Activated naive CD8-positive, alpha-beta T cell treated with anti-CD3 and anti-CD28 coated beads, Interleukin-2, amount 50 U/mL, for 24 hours (primary cell): Measurements from ENCODE around the gene SPEG.

Experiments used
- ATAC-seq: fragments of 150-1000 bp; cut with Tn5 transposase; one replicate; pipeline ENCODE4 v1.10.0; 2021
- DNase-seq: peaks from one replicate; pipeline ENCODE4 v3.0.0; 2021
- H3K27ac Mint-ChIP-seq: one replicate; pipeline ENCODE4 v1.8.0; 2021; ENCODE audit warnings: mild to moderate bottlenecking, mixed read lengths
- H3K27me3 Mint-ChIP-seq: one replicate; pipeline ENCODE4 v1.8.0; 2021; ENCODE audit warnings: mixed read lengths
- H3K36me3 Mint-ChIP-seq: one replicate; pipeline ENCODE4 v1.8.0; 2021; ENCODE audit warnings: low read depth, mixed read lengths
- H3K4me1 Mint-ChIP-seq: one replicate; pipeline ENCODE4 v1.8.0; 2021; ENCODE audit warnings: mixed read lengths
- H3K4me3 Mint-ChIP-seq: one replicate; pipeline ENCODE4 v1.8.0; 2021; ENCODE audit warnings: mild to moderate bottlenecking, moderate library complexity, mixed read lengths
- H3K9me3 Mint-ChIP-seq: one replicate; pipeline ENCODE4 v1.8.0; 2021; ENCODE audit warnings: mixed read lengths

SPEG gene

GRCh38 chr2:219449609-219450008 lies 15.0 kb downstream of the SPEG start:
- H3K27me3 Mint-ChIP-seq, result peaks cover 15% of the 10 kb centered on the region
- H3K36me3 Mint-ChIP-seq, result no peaks in the 10 kb centered on the region
- H3K4me1 Mint-ChIP-seq, result peaks cover 5% of the 10 kb centered on the region
- DNase-seq (no peak), ATAC-seq (no peak)
- H3K27ac Mint-ChIP-seq, result no peak overlapping the region
- H3K9me3 Mint-ChIP-seq, result no peaks in the 10 kb centered on the region
- no peak overlapping the region for H3K4me3 Mint-ChIP-seq

GRCh38 chr2:219451661-219452360 lies 17.2 kb downstream of the SPEG start:
- ATAC-seq (no peak), DNase-seq (no peak)
- no peaks in the 10 kb centered on the region for H3K9me3 Mint-ChIP-seq
- H3K4me1 Mint-ChIP-seq, result peaks cover 5% of the 10 kb centered on the region
- H3K36me3 Mint-ChIP-seq, result no peaks in the 10 kb centered on the region
- no peak overlapping the region for H3K27ac Mint-ChIP-seq
- H3K27me3 Mint-ChIP-seq, result peaks cover 15% of the 10 kb centered on the region
- H3K4me3 Mint-ChIP-seq, result no peak overlapping the region

- no peak for DNase-seq
- Mint-ChIP-seq H3K27ac (no peak overlapping the region), H3K27me3 (peaks cover 15% of the 10 kb centered on the region), H3K9me3 (no peaks in the 10 kb centered on the region), H3K36me3 (no peaks in the 10 kb centered on the region), H3K4me3 (no peak overlapping the region), H3K4me1 (peaks cover 6% of the 10 kb centered on the region)
- no peak for ATAC-seq
Measured at GRCh38 chr2:219452361-219453317, 18.0 kb downstream of the SPEG start.

- peaks cover 19% of the 10 kb centered on the region for H3K4me1 Mint-ChIP-seq
- H3K27ac Mint-ChIP-seq, result no peak overlapping the region
- H3K36me3 Mint-ChIP-seq, result no peaks in the 10 kb centered on the region
- DNase-seq (no peak), ATAC-seq (no peak)
- no peaks in the 10 kb centered on the region for H3K9me3 Mint-ChIP-seq
- H3K4me3 Mint-ChIP-seq, result no peak overlapping the region
- peaks cover 15% of the 10 kb centered on the region for H3K27me3 Mint-ChIP-seq
Measured at GRCh38 chr2:219453671-219454590, 19.3 kb downstream of the SPEG start.

- no peak overlapping the region for H3K4me3 Mint-ChIP-seq
- DNase-seq (no peak), ATAC-seq (no peak)
- H3K4me1 Mint-ChIP-seq, result peaks cover 19% of the 10 kb centered on the region
- no peaks in the 10 kb centered on the region for H3K36me3 Mint-ChIP-seq
- peaks cover 1% of the 10 kb centered on the region for H3K27me3 Mint-ChIP-seq
- no peaks in the 10 kb centered on the region for H3K9me3 Mint-ChIP-seq
- H3K27ac Mint-ChIP-seq, result no peak overlapping the region
Measured at GRCh38 chr2:219455581-219455980, 20.9 kb downstream of the SPEG start.

GRCh38 chr2:219457784-219458369 lies 23.2 kb downstream of the SPEG start:
- H3K4me1 Mint-ChIP-seq, result peaks cover 17% of the 10 kb centered on the region
- DNase-seq, result no peak
- H3K4me3 Mint-ChIP-seq, result no peak overlapping the region
- no peaks in the 10 kb centered on the region for H3K27me3 Mint-ChIP-seq
- H3K9me3 Mint-ChIP-seq, result no peaks in the 10 kb centered on the region
- peak; percentile 86 for ATAC-seq
- H3K36me3 Mint-ChIP-seq, result no peaks in the 10 kb centered on the region
- H3K27ac Mint-ChIP-seq, result peak overlapping the region; percentile 13

GRCh38 chr2:219458996-219459395 lies 24.4 kb downstream of the SPEG start:
- Mint-ChIP-seq H3K27ac (no peak overlapping the region), H3K4me3 (no peak overlapping the region), H3K4me1 (peaks cover 14% of the 10 kb centered on the region), H3K36me3 (no peaks in the 10 kb centered on the region), H3K27me3 (no peaks in the 10 kb centered on the region), H3K9me3 (no peaks in the 10 kb centered on the region)
- DNase-seq (no peak), ATAC-seq (no peak)

- ATAC-seq, result no peak
- no peaks in the 10 kb centered on the region for H3K36me3 Mint-ChIP-seq
- peaks cover 14% of the 10 kb centered on the region for H3K4me1 Mint-ChIP-seq
- no peak overlapping the region for H3K4me3 Mint-ChIP-seq
- H3K27me3 Mint-ChIP-seq, result no peaks in the 10 kb centered on the region
- no peaks in the 10 kb centered on the region for H3K9me3 Mint-ChIP-seq
- no peak overlapping the region for H3K27ac Mint-ChIP-seq
- DNase-seq, result peak; percentile 64
Measured at GRCh38 chr2:219459460-219460311, 25.0 kb downstream of the SPEG start.

GRCh38 chr2:219460424-219460926 lies 25.8 kb downstream of the SPEG start:
- no peaks in the 10 kb centered on the region for H3K9me3 Mint-ChIP-seq
- ATAC-seq, result no peak
- no peaks in the 10 kb centered on the region for H3K36me3 Mint-ChIP-seq
- H3K27me3 Mint-ChIP-seq, result no peaks in the 10 kb centered on the region
- H3K27ac Mint-ChIP-seq, result no peak overlapping the region
- DNase-seq, result no peak
- H3K4me3 Mint-ChIP-seq, result no peak overlapping the region
- H3K4me1 Mint-ChIP-seq, result peaks cover 14% of the 10 kb centered on the region

GRCh38 chr2:219461047-219461514 lies 26.4 kb downstream of the SPEG start:
- H3K4me1 Mint-ChIP-seq, result peaks cover 14% of the 10 kb centered on the region
- DNase-seq, result no peak
- H3K4me3 Mint-ChIP-seq, result no peak overlapping the region
- no peaks in the 10 kb centered on the region for H3K9me3 Mint-ChIP-seq
- no peaks in the 10 kb centered on the region for H3K27me3 Mint-ChIP-seq
- H3K36me3 Mint-ChIP-seq, result no peaks in the 10 kb centered on the region
- no peak overlapping the region for H3K27ac Mint-ChIP-seq
- ATAC-seq, result peak; percentile 34

GRCh38 chr2:219461669-219462068 lies 27.0 kb downstream of the SPEG start:
- no peak for DNase-seq
- Mint-ChIP-seq H3K27ac (no peak overlapping the region), H3K9me3 (no peaks in the 10 kb centered on the region), H3K36me3 (no peaks in the 10 kb centered on the region), H3K4me1 (peaks cover 14% of the 10 kb centered on the region), H3K27me3 (no peaks in the 10 kb centered on the region), H3K4me3 (no peak overlapping the region)
- no peak for ATAC-seq

GRCh38 chr2:219462349-219462748 lies 27.7 kb downstream of the SPEG start:
- Mint-ChIP-seq H3K27me3 (no peaks in the 10 kb centered on the region), H3K9me3 (no peaks in the 10 kb centered on the region), H3K4me1 (peaks cover 14% of the 10 kb centered on the region), H3K27ac (no peak overlapping the region), H3K4me3 (no peak overlapping the region), H3K36me3 (no peaks in the 10 kb centered on the region)
- no peak for DNase-seq
- no peak for ATAC-seq
